Measurements from ENCODE around the gene UCN3.

Gene UCN3

DNA sequence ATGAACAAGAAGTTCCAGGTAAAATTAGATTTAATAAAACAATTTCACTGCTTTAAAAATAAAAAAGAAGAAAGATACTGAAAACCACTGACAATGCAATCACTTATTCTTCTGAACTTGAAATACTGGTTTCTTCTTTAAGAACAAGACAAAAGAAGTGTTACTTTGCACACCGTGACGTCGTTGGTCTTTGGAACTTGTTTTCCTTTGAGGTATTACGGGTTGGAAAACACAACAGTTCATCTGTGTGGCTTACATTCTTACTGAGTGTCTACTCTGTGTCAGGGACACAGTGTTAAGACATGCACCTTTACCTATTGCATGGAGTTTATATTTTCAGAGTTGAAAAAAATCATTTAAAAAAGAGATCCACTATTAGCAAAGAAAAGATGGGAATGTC is 41.3 kb upstream of the UCN3 start:
- no peak for DNase-seq (ENCODE audit: extremely low read depth, insufficient read length)
- Histone ChIP-seq H3K4me3 (replicated peaks; ENCODE audit: low read depth, low read length) (no peak overlapping the region), H3K27me3 (replicated peaks; ENCODE audit: control insufficient read depth, insufficient read depth, low read length) (peaks cover 2% of the 10 kb centered on the region; the same call in 1 of the 2 replicates), H3K36me3 (ENCODE audit: control insufficient read depth, insufficient read depth, low read length) (no peaks in the 10 kb centered on the region)
- TF ChIP-seq, protein P1, sequence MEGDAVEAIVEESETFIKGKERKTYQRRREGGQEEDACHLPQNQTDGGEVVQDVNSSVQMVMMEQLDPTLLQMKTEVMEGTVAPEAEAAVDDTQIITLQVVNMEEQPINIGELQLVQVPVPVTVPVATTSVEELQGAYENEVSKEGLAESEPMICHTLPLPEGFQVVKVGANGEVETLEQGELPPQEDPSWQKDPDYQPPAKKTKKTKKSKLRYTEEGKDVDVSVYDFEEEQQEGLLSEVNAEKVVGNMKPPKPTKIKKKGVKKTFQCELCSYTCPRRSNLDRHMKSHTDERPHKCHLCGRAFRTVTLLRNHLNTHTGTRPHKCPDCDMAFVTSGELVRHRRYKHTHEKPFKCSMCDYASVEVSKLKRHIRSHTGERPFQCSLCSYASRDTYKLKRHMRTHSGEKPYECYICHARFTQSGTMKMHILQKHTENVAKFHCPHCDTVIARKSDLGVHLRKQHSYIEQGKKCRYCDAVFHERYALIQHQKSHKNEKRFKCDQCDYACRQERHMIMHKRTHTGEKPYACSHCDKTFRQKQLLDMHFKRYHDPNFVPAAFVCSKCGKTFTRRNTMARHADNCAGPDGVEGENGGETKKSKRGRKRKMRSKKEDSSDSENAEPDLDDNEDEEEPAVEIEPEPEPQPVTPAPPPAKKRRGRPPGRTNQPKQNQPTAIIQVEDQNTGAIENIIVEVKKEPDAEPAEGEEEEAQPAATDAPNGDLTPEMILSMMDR (IDR thresholded peaks at IDR 0.05; ENCODE audit: insufficient read depth, low read length, poor library complexity, severe bottlenecking) = no peak

DNA sequence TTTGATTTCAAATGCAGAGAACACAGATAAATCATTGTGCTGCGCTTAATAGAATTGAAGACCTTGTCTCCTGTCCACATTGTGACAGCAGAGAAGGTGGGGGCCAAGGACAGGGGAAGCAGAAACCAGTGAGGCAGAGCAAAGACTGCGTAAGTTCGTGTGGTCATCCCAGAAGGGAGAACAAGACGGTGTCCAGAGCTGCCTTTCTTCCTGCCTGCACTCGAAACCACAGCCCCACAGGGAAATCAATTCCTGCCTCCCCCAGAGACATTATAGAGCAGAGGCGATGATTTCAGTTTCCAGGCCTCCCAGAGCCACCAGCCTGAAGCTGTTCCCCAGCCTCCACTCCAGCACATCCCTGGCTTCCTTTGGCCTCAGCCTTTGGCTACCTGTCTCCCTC is 39.7 kb upstream of the UCN3 start:
- no peak for DNase-seq (ENCODE audit: extremely low read depth, insufficient read length)
- H3K4me3 ChIP-seq (replicated peaks; ENCODE audit: low read depth, low read length) = no peak overlapping the region
- no peaks in the 10 kb centered on the region for H3K36me3 ChIP-seq (ENCODE audit: control insufficient read depth, insufficient read depth, low read length)
- peaks cover 2% of the 10 kb centered on the region; the same call in 1 of the 2 replicates for H3K27me3 ChIP-seq (replicated peaks; ENCODE audit: control insufficient read depth, insufficient read depth, low read length)
- TF ChIP-seq, protein P1 (IDR thresholded peaks at IDR 0.05; ENCODE audit: insufficient read depth, low read length, poor library complexity, severe bottlenecking) = no peak

DNA sequence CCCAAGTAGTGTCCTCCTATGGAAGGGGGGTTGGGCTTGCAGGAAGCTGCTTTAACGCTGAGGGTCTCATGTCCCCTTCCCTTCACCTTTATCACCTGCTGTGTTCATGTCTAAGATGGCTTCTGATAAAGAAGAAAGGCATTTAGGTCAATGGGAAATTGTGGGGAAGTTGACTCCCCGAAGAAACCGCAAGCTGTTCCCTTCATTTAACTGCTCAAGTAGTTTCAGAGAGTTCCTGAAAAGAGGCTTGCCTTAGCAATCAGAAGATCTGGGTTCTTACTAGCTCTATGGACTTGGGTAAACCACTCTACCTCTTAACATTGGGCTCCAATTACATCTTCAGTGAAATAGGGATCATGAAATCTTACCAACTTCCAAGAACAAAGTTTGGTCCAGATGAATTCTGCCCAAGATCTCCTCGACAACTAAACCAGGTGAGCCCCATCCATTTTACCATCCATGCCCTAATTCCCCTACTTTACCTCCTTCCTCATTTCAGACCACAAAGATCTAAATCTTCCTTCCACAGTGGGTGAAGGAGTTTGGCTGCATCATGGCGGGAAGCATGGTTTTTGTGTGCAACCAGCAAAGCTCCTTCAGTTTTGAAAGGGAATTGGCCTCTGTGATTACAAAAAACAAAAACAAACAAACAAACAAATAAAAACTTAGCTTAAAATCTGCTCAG is 30.4 kb upstream of the UCN3 start:
- DNase-seq (ENCODE audit: extremely low read depth, insufficient read length) = no peak
- no peaks in the 10 kb centered on the region for H3K36me3 ChIP-seq (ENCODE audit: control insufficient read depth, insufficient read depth, low read length)
- H3K27me3 ChIP-seq (replicated peaks; ENCODE audit: control insufficient read depth, insufficient read depth, low read length) = peaks cover 2% of the 10 kb centered on the region
- H3K4me3 ChIP-seq (replicated peaks; ENCODE audit: low read depth, low read length) = no peak overlapping the region
- TF ChIP-seq, protein P1 (IDR thresholded peaks at IDR 0.05; ENCODE audit: insufficient read depth, low read length, poor library complexity, severe bottlenecking) = no peak

DNA sequence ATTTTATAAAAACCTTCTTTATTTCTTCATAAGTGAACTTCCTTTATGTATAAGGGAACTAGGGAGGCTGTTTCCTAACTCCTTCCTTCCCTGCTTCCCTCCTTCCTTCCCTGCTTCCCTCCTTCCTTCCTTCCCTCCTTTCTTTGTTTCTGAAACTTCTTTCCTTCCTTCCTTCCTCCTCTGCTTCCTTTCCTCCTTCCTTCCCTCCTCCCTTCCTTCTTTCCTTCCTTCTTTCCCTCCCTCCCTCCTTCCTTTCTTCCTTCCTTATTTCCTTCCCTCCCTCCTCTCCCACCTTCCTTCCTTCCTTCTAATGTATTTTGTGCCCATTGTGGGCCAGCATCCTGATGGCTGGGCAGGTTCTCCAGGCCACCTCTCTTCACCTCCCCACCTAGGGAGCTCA is 26.8 kb upstream of the UCN3 start:
- no peak for DNase-seq (ENCODE audit: extremely low read depth, insufficient read length)
- TF ChIP-seq, protein P1 (IDR thresholded peaks at IDR 0.05; ENCODE audit: insufficient read depth, low read length, poor library complexity, severe bottlenecking) = no peak
- no peaks in the 10 kb centered on the region for H3K36me3 ChIP-seq (ENCODE audit: control insufficient read depth, insufficient read depth, low read length)
- no peak overlapping the region for H3K4me3 ChIP-seq (replicated peaks; ENCODE audit: low read depth, low read length)
- H3K27me3 ChIP-seq (replicated peaks; ENCODE audit: control insufficient read depth, insufficient read depth, low read length) = peaks cover 2% of the 10 kb centered on the region

DNA sequence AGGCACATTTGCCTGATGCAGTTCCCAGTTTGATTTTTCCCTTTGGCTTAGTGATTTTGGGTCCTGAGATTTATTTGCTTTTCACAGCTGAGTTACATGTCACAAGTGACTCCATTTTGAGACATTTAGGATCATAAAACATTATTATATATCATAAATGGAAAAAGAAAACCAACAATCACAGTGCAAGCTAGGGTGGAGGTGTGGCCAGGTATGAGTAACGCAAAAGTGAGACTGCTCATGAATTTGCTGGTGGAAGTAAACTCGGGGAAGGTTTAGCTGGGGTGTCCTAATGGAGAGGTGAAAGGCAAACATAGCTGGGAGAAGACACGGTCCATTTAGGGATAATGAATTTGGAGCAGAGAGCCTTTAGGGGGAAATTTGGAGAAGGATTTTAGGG is 21.7 kb upstream of the UCN3 start:
- Histone ChIP-seq H3K4me3 (replicated peaks; ENCODE audit: low read depth, low read length) (no peak overlapping the region), H3K36me3 (ENCODE audit: control insufficient read depth, insufficient read depth, low read length) (no peaks in the 10 kb centered on the region), H3K27me3 (replicated peaks; ENCODE audit: control insufficient read depth, insufficient read depth, low read length) (no peaks in the 10 kb centered on the region)
- DNase-seq (ENCODE audit: extremely low read depth, insufficient read length) = no peak
- TF ChIP-seq, protein P1 (IDR thresholded peaks at IDR 0.05; ENCODE audit: insufficient read depth, low read length, poor library complexity, severe bottlenecking) = no peak

DNA sequence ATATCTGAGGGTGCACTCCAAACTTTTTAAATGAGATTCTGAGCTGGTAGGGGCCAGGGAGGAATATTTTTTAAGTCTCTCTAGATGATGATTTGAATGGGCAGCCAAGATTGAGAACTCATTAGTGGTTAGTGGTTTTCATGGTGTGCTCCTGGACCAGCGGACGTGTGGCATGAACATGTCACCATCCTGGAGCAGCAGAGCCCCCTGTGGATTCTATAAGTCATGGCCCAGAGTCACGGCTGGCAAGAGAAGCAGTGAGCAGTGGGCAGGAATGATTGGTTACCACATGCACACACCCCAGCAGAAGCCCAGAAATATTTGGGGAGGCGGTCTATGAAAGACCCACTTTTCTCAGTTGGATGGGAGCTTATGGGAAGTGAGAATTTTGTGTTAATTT is 21.2 kb upstream of the UCN3 start:
- DNase-seq (ENCODE audit: extremely low read depth, insufficient read length) = no peak

More for the DNA sequence above, 21.2 kb upstream of the UCN3 start:
- TF ChIP-seq, protein P1 (IDR thresholded peaks at IDR 0.05; ENCODE audit: insufficient read depth, low read length, poor library complexity, severe bottlenecking) = peak; percentile 19
- H3K27me3 ChIP-seq (replicated peaks; ENCODE audit: control insufficient read depth, insufficient read depth, low read length) = no peaks in the 10 kb centered on the region
- H3K4me3 ChIP-seq (replicated peaks; ENCODE audit: low read depth, low read length) = no peak overlapping the region
- no peaks in the 10 kb centered on the region for H3K36me3 ChIP-seq (ENCODE audit: control insufficient read depth, insufficient read depth, low read length)

Data from GM06990 (cell line).